Neural crest cell (in vitro differentiated cells): ENCODE data around the gene CALN1. TPM values are rescaled to one million over a fixed set of nuclear protein-coding genes. Genes with fewer than 3 reads are reported as not detected.
"Not testable (repeated sequence)": the region's sequence is repeated elsewhere in the genome, so short reads cannot be mapped to it uniquely, and the experiment has no call there.

Source experiments
- DNase-seq: peaks from one replicate; pipeline ENCODE4 v3.0.0; 2021; ENCODE audit warnings: low read depth, mixed read lengths, low spot score
- H3K27ac Mint-ChIP-seq: one replicate; pipeline ENCODE4 v1.8.0; 2021; ENCODE audit warnings: mild to moderate bottlenecking, mixed read lengths; ENCODE audit not compliant: unreplicated experiment
- H3K27me3 Mint-ChIP-seq: 2 replicates; pipeline ENCODE4 v1.8.0; 2021; ENCODE audit warnings: low read depth, mild to moderate bottlenecking, mixed read lengths
- H3K36me3 Mint-ChIP-seq: 2 replicates; pipeline ENCODE4 v1.8.0; 2021; ENCODE audit warnings: low read depth, mild to moderate bottlenecking, mixed read lengths
- H3K4me1 Mint-ChIP-seq: 2 replicates; pipeline ENCODE4 v1.8.0; 2021; ENCODE audit warnings: mixed read lengths
- H3K4me3 Mint-ChIP-seq: one replicate; pipeline ENCODE4 v1.8.0; 2021; ENCODE audit warnings: mild to moderate bottlenecking, mixed read lengths
- H3K9me3 Mint-ChIP-seq: 2 replicates; pipeline ENCODE4 v1.8.0; 2021; ENCODE audit warnings: mixed read lengths
- long read RNA-seq: library from polyadenylated mRNA; unstranded; transcript quantifications from one replicate; pipeline ENCODE4 v2.0.0, GENCODE V29; 2020
- total RNA-seq: library from RNA; stranded (reverse); gene quantifications from 2 replicates; pipeline ENCODE4 v1.2.1, GENCODE V29; 2021
- TF ChIP-seq, protein P1 (sequence below): fragments of 200-600 bp; sonication (generic); conservative IDR thresholded peaks from 2 replicates; pipeline ENCODE4 v1.5.0; 2021; ENCODE audit warnings: antibody characterized with exemption, mild to moderate bottlenecking

CALN1 gene
- total RNA-seq, result 0.51 and 0.64 TPM in 2 replicates
- long read RNA-seq, result 0 reads

- not testable (repeated sequence) for H3K4me3 Mint-ChIP-seq, H3K27ac Mint-ChIP-seq, H3K36me3 Mint-ChIP-seq, H3K4me1 Mint-ChIP-seq, H3K9me3 Mint-ChIP-seq, DNase-seq, H3K27me3 Mint-ChIP-seq
Measured at GRCh38 chr7:72412121-72412618, at the start of gene CALN1. TSS of gene CALN1 (minus strand) at chr7:72412338.

GRCh38 chr7:72453471-72453870 lies 41.3 kb upstream of the CALN1 start:
- Mint-ChIP-seq H3K4me3 (no peak overlapping the region), H3K27ac (no peak overlapping the region), H3K4me1 (no peaks in the 10 kb centered on the region), H3K36me3 (peaks cover 2% of the 10 kb centered on the region), H3K9me3 (peaks cover 6% of the 10 kb centered on the region), H3K27me3 (peaks cover 15% of the 10 kb centered on the region)
- TF ChIP-seq, protein P1, sequence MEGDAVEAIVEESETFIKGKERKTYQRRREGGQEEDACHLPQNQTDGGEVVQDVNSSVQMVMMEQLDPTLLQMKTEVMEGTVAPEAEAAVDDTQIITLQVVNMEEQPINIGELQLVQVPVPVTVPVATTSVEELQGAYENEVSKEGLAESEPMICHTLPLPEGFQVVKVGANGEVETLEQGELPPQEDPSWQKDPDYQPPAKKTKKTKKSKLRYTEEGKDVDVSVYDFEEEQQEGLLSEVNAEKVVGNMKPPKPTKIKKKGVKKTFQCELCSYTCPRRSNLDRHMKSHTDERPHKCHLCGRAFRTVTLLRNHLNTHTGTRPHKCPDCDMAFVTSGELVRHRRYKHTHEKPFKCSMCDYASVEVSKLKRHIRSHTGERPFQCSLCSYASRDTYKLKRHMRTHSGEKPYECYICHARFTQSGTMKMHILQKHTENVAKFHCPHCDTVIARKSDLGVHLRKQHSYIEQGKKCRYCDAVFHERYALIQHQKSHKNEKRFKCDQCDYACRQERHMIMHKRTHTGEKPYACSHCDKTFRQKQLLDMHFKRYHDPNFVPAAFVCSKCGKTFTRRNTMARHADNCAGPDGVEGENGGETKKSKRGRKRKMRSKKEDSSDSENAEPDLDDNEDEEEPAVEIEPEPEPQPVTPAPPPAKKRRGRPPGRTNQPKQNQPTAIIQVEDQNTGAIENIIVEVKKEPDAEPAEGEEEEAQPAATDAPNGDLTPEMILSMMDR, result no peak
- no peak for DNase-seq

GRCh38 chr7:72447465-72448204 lies 35.5 kb upstream of the CALN1 start:
- no peak for DNase-seq
- H3K4me3 Mint-ChIP-seq, result no peak overlapping the region
- H3K4me1 Mint-ChIP-seq, result peaks cover 41% of the 10 kb centered on the region
- no peak overlapping the region for H3K27ac Mint-ChIP-seq
- H3K9me3 Mint-ChIP-seq, result peaks cover 2% of the 10 kb centered on the region
- H3K27me3 Mint-ChIP-seq, result peaks cover 56% of the 10 kb centered on the region
- TF ChIP-seq, protein P1, result no peak
- peaks cover 2% of the 10 kb centered on the region for H3K36me3 Mint-ChIP-seq

- no peak for DNase-seq
- no peak overlapping the region for H3K27ac Mint-ChIP-seq
- H3K4me1 Mint-ChIP-seq, result peaks cover 41% of the 10 kb centered on the region
- no peaks in the 10 kb centered on the region for H3K9me3 Mint-ChIP-seq
- H3K36me3 Mint-ChIP-seq, result no peaks in the 10 kb centered on the region
- TF ChIP-seq, protein P1, result no peak
- H3K4me3 Mint-ChIP-seq, result no peak overlapping the region
- peaks cover 54% of the 10 kb centered on the region for H3K27me3 Mint-ChIP-seq
Measured at GRCh38 chr7:72446591-72447462, 34.7 kb upstream of the CALN1 start.

GRCh38 chr7:72446131-72446530 lies 34.0 kb upstream of the CALN1 start:
- Mint-ChIP-seq H3K27me3 (peaks cover 57% of the 10 kb centered on the region), H3K4me1 (peaks cover 41% of the 10 kb centered on the region), H3K9me3 (no peaks in the 10 kb centered on the region), H3K27ac (no peak overlapping the region), H3K36me3 (no peaks in the 10 kb centered on the region), H3K4me3 (no peak overlapping the region)
- DNase-seq, result no peak
- TF ChIP-seq, protein P1, result no peak
